ENCODE results near the gene CCSER1.

The CCSER1 gene

DNA sequence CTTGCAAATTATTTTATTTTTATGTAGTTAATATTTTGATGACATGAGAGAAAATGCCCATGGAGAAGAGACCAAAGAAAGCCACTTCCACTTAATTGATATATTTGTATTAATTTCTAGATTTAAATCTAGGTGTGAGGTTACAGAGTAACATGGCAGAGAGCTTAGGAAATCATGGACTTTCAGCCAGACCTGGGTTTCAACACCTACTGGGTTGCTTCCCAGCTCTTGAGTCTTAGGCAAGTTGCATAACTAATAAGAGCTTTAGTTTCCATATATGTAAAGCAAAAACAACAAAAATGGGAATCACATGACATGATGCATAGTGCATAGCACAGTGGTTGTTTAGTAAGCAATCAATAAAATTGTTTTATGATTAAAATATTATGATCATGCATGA lies 413.3 kb downstream of the CCSER1 start:
- Mint-ChIP-seq H3K27ac (no peak overlapping the region), H3K9me3 (no peaks in the 10 kb centered on the region), H3K4me1 (ENCODE audit: low read depth) (no peaks in the 10 kb centered on the region), H3K36me3 (ENCODE audit: low read depth) (no peaks in the 10 kb centered on the region), H3K27me3 (no peaks in the 10 kb centered on the region), H3K4me3 (no peak overlapping the region)

DNA sequence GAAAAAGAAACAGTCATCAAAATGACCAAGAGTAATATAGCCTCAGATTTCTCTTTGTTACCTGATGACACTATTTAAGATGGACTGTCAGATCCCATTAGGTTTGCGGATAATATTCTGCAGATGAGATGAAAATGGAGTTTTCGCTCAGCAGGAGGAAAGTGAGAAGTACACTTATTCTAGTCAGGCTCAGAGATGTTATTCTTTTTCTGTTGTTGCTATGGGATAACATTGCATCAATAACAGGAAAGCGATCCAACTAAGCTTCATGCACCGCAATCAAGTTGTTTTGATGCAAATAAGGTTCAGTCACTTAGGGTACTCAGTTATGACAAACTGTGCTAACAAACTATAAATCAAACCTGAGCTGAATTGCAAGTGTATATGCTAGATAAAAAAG lies 415.0 kb downstream of the CCSER1 start:
- no peaks in the 10 kb centered on the region for H3K9me3 Mint-ChIP-seq
- no peak overlapping the region for H3K27ac Mint-ChIP-seq
- no peak overlapping the region for H3K4me3 Mint-ChIP-seq
- no peaks in the 10 kb centered on the region for H3K36me3 Mint-ChIP-seq (ENCODE audit: low read depth)
- H3K27me3 Mint-ChIP-seq, result no peaks in the 10 kb centered on the region
- H3K4me1 Mint-ChIP-seq (ENCODE audit: low read depth), result no peaks in the 10 kb centered on the region

DNA sequence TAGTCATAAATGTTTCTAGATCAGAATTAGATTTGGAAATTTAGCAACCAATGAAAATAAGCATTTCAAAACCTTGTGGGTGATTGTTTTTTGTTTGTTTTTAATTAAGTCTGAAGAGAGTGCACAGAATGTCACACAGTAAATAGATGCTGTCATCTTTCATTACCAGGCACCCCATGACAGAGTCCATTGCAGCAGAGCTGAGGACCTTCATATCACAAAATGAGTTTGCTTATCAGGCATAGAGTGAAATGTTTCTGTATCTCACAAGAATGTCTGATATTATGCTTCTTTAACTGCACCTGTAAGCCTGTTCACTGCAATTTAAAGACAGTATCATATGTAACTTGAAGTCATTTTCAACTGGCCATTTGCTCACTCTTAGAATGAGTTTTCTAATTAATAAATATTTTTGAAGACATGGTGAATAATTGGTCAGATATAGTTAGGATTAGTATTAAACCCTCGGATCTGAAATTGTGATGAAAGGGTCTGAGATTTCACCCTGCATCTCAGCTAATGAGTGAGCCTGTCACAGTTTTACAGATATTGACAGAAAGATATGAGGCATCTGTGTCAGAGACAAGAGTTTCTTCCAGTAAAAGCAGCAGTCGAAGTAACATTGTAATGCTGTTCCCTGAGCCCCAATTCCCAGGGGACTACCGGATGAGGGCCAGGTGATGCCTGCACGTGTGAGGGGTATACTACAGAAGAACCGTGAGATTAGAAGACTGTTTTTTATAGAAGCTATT lies 416.4 kb downstream of the CCSER1 start:
- no peak overlapping the region for H3K4me3 Mint-ChIP-seq
- H3K36me3 Mint-ChIP-seq (ENCODE audit: low read depth), result no peaks in the 10 kb centered on the region
- H3K27ac Mint-ChIP-seq, result no peak overlapping the region
- no peaks in the 10 kb centered on the region for H3K27me3 Mint-ChIP-seq
- H3K9me3 Mint-ChIP-seq, result no peaks in the 10 kb centered on the region
- no peaks in the 10 kb centered on the region for H3K4me1 Mint-ChIP-seq (ENCODE audit: low read depth)

DNA sequence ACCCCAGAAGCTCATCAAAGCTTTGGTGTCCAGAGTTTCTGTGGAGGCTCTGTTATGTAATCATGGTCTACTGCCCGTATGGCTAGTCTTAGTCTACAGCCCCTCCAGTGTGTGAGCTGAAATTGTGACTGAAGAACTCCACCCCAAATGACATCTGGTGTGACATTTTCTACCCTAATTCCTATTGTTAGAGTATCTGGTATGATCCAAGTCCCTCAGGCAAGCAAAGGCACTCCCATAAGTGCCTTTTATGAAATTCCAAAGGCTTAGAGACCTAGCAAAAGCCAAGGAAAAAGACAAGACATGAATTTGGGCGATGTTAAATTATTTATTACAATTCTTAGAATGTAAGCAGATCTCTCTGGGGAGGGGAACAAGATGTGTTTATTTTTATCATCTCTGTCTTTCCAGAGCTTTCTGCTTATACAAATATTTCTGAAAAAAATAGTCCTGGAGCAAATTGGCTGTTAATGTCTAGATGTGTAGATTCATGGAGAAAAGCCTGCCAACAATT lies 417.4 kb downstream of the CCSER1 start:
- H3K4me1 Mint-ChIP-seq (ENCODE audit: low read depth), result no peaks in the 10 kb centered on the region
- no peaks in the 10 kb centered on the region for H3K27me3 Mint-ChIP-seq
- no peaks in the 10 kb centered on the region for H3K36me3 Mint-ChIP-seq (ENCODE audit: low read depth)
- no peak overlapping the region for H3K27ac Mint-ChIP-seq
- H3K9me3 Mint-ChIP-seq, result no peaks in the 10 kb centered on the region
- no peak overlapping the region for H3K4me3 Mint-ChIP-seq

DNA sequence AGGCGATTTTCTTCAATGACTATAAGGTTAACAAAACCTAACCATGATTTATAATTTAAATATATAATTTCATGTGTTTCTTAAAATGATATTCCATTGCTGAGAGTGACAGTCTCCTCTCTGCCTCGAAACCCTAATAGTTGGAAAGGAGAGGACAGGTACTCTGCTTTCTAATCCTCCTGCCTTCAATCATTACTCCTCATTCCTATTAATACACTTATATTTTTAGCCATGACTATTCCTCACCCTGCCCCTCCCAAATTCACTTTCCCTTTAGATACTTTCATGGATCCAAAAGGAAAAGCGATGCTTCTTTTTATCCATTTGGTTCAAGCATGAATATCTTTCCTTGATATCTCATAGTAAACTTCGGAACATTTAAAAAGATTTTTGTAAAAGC lies 418.2 kb downstream of the CCSER1 start:
- no peaks in the 10 kb centered on the region for H3K36me3 Mint-ChIP-seq (ENCODE audit: low read depth)
- H3K9me3 Mint-ChIP-seq, result no peaks in the 10 kb centered on the region
- H3K4me1 Mint-ChIP-seq (ENCODE audit: low read depth), result no peaks in the 10 kb centered on the region
- no peak overlapping the region for H3K4me3 Mint-ChIP-seq
- H3K27me3 Mint-ChIP-seq, result no peaks in the 10 kb centered on the region
- H3K27ac Mint-ChIP-seq, result no peak overlapping the region

DNA sequence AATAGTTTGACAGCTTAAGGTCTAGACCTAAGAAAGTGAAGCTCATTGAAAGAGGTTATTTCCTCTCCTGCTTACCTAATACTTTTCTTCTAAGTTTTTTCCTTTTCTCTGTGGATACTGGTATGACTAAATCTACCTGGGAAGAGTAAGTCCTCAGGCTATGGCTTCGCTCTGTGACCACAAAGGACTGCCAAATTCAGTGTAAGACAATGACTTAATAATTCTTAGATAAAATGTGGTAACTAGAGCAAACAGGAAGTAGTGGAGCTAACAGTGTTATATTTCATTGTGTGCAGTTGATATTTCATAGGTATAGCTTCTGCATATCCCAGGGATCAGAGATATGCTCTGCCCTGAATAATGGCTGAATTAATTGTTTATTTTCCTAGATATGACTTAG lies 418.9 kb downstream of the CCSER1 start:
- Mint-ChIP-seq H3K4me1 (ENCODE audit: low read depth) (no peaks in the 10 kb centered on the region), H3K9me3 (no peaks in the 10 kb centered on the region), H3K27me3 (no peaks in the 10 kb centered on the region), H3K4me3 (no peak overlapping the region), H3K36me3 (ENCODE audit: low read depth) (no peaks in the 10 kb centered on the region), H3K27ac (no peak overlapping the region)

DNA sequence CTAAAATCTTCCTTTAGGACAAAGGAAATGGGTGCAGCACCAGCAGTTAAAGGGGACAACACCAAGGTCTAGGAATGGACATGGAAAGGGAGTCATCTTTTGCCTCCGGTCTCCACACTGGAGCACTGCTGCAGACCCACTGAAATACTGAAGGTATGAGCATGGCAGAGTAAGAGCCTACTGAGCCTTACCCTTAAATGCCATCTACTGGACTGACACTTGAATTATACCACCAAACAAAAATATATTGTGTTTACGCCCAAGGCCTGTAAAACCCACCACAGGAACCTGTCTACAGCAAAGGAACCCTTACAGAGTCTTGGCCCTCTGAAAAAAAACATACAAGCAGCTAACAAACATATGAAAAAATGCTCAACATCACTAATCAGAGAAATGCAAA lies 443.4 kb downstream of the CCSER1 start:
- no peaks in the 10 kb centered on the region for H3K9me3 Mint-ChIP-seq
- no peaks in the 10 kb centered on the region for H3K4me1 Mint-ChIP-seq (ENCODE audit: low read depth)
- no peak overlapping the region for H3K4me3 Mint-ChIP-seq
- no peaks in the 10 kb centered on the region for H3K27me3 Mint-ChIP-seq
- H3K36me3 Mint-ChIP-seq (ENCODE audit: low read depth), result no peaks in the 10 kb centered on the region
- H3K27ac Mint-ChIP-seq, result no peak overlapping the region

DNA sequence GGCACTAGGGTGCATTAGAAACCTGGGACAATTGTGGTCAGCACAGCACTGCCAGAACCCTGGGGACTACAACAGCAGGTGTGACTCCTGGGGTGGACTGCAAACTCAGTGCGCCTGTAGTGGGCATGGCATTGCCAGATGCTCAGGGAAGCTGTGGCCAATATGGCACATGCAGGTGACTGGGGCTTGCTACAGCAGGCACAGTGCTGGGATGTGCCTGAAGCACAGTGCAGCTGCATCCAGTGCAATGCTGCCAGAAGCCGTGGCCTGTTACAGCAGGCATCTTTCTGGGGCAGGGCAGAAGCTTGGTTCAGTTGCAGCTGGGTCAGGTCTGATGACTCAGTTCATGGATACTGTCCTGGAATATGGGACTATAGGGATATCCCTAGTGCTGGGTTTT lies 445.8 kb downstream of the CCSER1 start:
- H3K4me1 Mint-ChIP-seq (ENCODE audit: low read depth), result no peaks in the 10 kb centered on the region
- no peaks in the 10 kb centered on the region for H3K36me3 Mint-ChIP-seq (ENCODE audit: low read depth)
- no peak overlapping the region for H3K4me3 Mint-ChIP-seq
- H3K27ac Mint-ChIP-seq, result no peak overlapping the region
- H3K9me3 Mint-ChIP-seq, result no peaks in the 10 kb centered on the region
- no peaks in the 10 kb centered on the region for H3K27me3 Mint-ChIP-seq

DNA sequence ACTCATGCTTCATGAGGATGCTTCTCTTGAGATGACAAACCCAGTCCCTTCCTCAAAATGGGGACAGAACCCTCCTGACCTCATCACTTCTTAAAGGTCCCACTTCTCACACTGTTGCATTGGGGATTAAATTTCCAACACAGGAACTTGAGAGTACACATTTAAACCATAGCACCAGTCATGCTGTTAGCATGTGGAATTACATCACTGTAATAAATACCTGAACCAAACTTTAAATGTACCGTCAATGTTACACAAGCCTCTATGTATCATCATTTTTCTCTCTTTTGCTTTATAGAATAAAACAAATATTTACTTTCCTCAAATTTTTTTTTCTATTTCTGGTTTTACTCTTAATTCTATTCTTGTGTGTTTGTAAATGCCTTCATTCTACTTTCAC lies 448.2 kb downstream of the CCSER1 start:
- no peak overlapping the region for H3K27ac Mint-ChIP-seq
- H3K27me3 Mint-ChIP-seq, result no peaks in the 10 kb centered on the region
- H3K36me3 Mint-ChIP-seq (ENCODE audit: low read depth), result no peaks in the 10 kb centered on the region
- no peaks in the 10 kb centered on the region for H3K4me1 Mint-ChIP-seq (ENCODE audit: low read depth)
- no peaks in the 10 kb centered on the region for H3K9me3 Mint-ChIP-seq
- H3K4me3 Mint-ChIP-seq, result no peak overlapping the region

DNA sequence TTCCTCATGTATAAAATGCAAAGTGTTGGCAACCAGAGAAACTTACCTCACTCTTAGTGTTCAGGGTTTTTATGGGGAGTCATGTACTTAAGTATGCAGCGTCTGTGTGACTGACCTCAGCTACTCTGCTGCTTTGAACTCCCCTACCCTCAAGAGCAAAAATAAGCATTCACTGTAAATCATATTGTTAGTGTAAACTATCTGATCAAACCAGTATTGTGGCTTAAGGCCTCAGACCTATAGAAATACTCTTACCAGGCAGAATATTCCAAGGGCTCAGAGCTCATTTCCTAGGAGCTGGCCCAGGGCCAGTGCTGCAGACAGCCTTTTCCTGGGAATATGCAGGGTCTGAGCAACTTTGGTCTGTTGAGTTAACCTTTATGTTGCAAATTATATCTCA lies 453.1 kb downstream of the CCSER1 start:
- Mint-ChIP-seq H3K4me1 (ENCODE audit: low read depth) (no peaks in the 10 kb centered on the region), H3K4me3 (no peak overlapping the region), H3K36me3 (ENCODE audit: low read depth) (no peaks in the 10 kb centered on the region), H3K27me3 (no peaks in the 10 kb centered on the region), H3K9me3 (no peaks in the 10 kb centered on the region), H3K27ac (no peak overlapping the region)

DNA sequence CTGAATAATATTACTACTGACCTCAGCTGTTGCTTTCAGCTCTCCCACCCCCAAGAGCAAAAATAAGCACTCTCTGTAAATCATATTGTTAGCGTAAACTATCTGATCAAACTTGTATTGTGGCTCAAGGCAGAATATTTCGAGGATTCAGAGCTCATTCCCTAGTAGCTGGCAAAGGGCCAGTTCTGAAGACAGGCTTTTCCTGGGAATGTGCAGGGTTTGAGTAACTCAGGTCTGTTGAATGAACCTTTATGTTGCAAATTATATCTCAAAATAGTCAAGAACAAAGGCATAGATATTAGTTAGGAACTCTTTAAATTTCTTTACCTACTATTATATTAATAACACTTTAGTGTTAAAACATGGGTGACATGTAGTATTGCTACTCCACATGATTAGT lies 454.9 kb downstream of the CCSER1 start:
- Mint-ChIP-seq H3K27ac (no peak overlapping the region), H3K4me1 (ENCODE audit: low read depth) (no peaks in the 10 kb centered on the region), H3K9me3 (peaks cover 3% of the 10 kb centered on the region), H3K36me3 (ENCODE audit: low read depth) (no peaks in the 10 kb centered on the region), H3K27me3 (no peaks in the 10 kb centered on the region), H3K4me3 (no peak overlapping the region)

DNA sequence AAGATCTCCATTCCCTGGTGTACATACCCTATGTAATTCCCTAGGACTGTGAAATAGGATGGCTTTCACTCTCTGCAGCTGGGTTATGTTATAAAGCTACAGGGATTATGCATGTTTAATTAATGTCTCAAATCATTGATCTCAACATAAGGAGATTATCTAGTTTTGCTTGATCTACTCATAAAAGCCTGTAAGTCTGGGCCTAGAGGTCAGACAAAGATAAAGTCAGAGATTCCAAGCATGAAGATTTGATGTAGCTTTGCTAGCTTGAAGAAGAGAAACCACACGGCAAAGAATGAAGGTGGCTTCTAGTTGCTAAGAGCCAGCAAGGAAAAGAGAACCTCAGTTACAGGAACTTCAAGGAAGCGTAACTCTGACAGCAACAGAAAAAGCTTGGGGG lies 456.9 kb downstream of the CCSER1 start:
- Mint-ChIP-seq H3K27me3 (no peaks in the 10 kb centered on the region), H3K4me3 (no peak overlapping the region)

DNA sequence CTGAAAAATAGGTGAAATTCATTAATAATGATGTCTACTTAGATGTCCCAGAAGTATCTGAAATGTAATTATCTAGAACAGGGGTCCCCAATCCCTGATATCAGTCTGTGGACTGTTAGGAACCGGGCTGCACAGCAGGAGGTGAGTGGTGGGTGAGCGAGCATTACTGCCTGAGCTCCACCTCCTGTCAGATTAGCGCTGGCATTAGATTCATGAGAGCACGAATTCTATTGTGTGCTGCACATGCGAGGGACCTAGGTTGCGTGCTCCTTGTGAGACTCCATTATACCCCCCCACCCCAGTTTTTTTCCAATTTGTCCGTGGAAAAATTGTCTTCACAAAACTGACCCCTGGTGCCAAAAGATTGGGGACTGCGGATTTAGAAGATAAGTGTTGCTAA lies 458.8 kb downstream of the CCSER1 start:
- no peaks in the 10 kb centered on the region for H3K27me3 Mint-ChIP-seq
- no peak overlapping the region for H3K4me3 Mint-ChIP-seq
- H3K9me3 Mint-ChIP-seq, result peaks cover 8% of the 10 kb centered on the region
- H3K36me3 Mint-ChIP-seq (ENCODE audit: low read depth), result no peaks in the 10 kb centered on the region
- no peaks in the 10 kb centered on the region for H3K4me1 Mint-ChIP-seq (ENCODE audit: low read depth)
- no peak overlapping the region for H3K27ac Mint-ChIP-seq

More for the DNA sequence above, 456.9 kb downstream of the CCSER1 start:
- H3K9me3 Mint-ChIP-seq, result peaks cover 8% of the 10 kb centered on the region
- no peak overlapping the region for H3K27ac Mint-ChIP-seq
- H3K4me1 Mint-ChIP-seq (ENCODE audit: low read depth), result no peaks in the 10 kb centered on the region
- no peaks in the 10 kb centered on the region for H3K36me3 Mint-ChIP-seq (ENCODE audit: low read depth)

DNA sequence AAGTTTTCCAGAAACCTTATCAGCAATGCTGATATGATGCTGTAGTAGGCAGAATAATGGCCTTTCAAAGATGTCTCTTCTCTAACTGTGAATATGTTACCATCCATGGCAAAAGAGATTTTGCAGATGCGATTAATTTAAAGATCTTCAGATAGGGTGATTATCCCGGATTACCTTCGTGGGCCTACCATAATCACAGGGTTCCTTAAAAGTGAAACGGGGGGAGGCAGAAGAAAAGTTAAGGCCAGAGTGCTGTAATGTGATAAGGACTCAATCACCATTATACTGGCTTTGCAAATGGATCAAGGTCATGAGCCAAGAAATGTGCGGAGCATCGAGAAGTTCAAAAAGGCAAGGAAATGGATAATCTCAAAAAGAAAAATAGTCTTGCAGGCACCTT lies 459.6 kb downstream of the CCSER1 start:
- Mint-ChIP-seq H3K36me3 (ENCODE audit: low read depth) (no peaks in the 10 kb centered on the region), H3K9me3 (peaks cover 12% of the 10 kb centered on the region), H3K4me1 (ENCODE audit: low read depth) (no peaks in the 10 kb centered on the region), H3K4me3 (no peak overlapping the region), H3K27ac (no peak overlapping the region), H3K27me3 (no peaks in the 10 kb centered on the region)

DNA sequence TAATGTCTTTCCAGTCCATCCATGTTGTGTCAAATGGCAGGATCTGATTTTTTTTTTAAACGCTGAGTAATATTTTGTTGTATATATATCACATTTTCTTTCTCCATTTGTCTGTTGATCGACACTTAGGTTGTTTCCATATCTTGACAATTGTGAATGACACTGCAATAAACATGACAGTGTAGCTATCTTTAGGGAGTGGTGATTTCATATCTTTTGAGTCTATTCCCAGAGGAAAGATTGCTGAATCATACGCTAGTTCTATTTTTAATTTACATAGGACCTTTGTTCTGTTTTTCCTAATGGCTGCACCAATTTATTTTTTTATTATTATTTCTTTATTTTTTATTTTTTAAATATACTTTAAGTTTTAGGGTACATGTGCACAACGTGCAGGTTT lies 470.7 kb downstream of the CCSER1 start:
- Mint-ChIP-seq H3K9me3 (no peaks in the 10 kb centered on the region), H3K27me3 (no peaks in the 10 kb centered on the region), H3K36me3 (ENCODE audit: low read depth) (no peaks in the 10 kb centered on the region), H3K4me1 (ENCODE audit: low read depth) (no peaks in the 10 kb centered on the region), H3K27ac (no peak overlapping the region), H3K4me3 (no peak overlapping the region)

DNA sequence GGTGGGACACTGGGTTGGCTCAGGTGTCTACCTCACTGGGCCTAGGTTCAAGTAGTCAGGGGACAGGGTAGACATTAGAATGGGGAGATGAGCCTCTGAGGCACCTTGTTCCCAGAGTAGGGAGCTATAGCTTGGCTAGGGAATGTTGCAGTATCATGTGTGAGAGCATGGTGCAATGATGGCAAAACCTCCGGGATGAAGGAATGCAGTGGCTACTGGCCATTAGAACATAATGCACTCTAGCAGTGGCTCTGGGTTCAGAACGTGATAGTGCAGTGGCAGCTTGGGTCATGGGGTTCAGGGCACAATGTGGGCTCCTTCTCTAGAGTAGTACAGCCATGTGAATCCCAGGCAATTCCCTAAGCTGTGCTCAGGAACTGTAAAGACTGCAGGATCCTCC lies 471.5 kb downstream of the CCSER1 start:
- Mint-ChIP-seq H3K27ac (no peak overlapping the region), H3K36me3 (ENCODE audit: low read depth) (no peaks in the 10 kb centered on the region), H3K4me3 (no peak overlapping the region), H3K4me1 (ENCODE audit: low read depth) (no peaks in the 10 kb centered on the region), H3K27me3 (no peaks in the 10 kb centered on the region), H3K9me3 (no peaks in the 10 kb centered on the region)
